Panc1 (cell line): ENCODE results near the gene ABCB1. TPM values are rescaled to one million over a fixed set of nuclear protein-coding genes. Genes with fewer than 3 reads are reported as not detected.

Experiments
- ATAC-seq: fragments of 200-7000 bp; cut with Tn5 transposase; 2 replicates; pipeline ENCODE4 v1.9.1; 2020; ENCODE audit warnings: mild to moderate bottlenecking, moderate library complexity
- BruUV-seq: library from RNA; stranded (reverse); fragments of 400-500 nt; replicated peaks from 2 replicates; lab custom pipeline; 2021; lab: Mats Ljungman, UMichigan
- CTCF ChIA-PET: fragments of 300-600 bp; sonication (Branson Sonifier 250); formaldehyde crosslinking; loops from one replicate; lab custom pipeline; 2022; ENCODE audit warnings: antibody characterized with exemption; lab: Charles Lee
- POLR2A ChIA-PET: fragments of 300-600 bp; sonication (Branson Sonifier 250); formaldehyde crosslinking; loops from one replicate; lab custom pipeline; 2022; ENCODE audit warnings: antibody characterized with exemption; lab: Charles Lee
- DNase-seq: peaks from one replicate; pipeline ENCODE4 v3.0.0-alpha.2; 2010; ENCODE audit warnings: low read depth, low spot score
- H3K27ac ChIP-seq: 2 replicates; pipeline ENCODE4 v1.5.1; 2011; ENCODE audit warnings: mild to moderate bottlenecking, low read length, inconsistent platforms
- H3K27me3 ChIP-seq: fragments of 200-500 bp; sonication (Bioruptor generic); 2 replicates; pipeline ENCODE4 v1.6.0; 2014; ENCODE audit warnings: low read length, inconsistent platforms; ENCODE audit not compliant: control insufficient read depth, insufficient read depth
- H3K36me3 ChIP-seq: fragments of 200-500 bp; sonication (Bioruptor generic); 2 replicates; pipeline ENCODE4 v1.5.1; 2014; ENCODE audit warnings: inconsistent platforms, mild to moderate bottlenecking, low read length, moderate library complexity; ENCODE audit not compliant: control insufficient read depth, insufficient read depth
- H3K4me1 ChIP-seq: 2 replicates; pipeline ENCODE4 v1.5.1; 2011; ENCODE audit warnings: inconsistent platforms, mild to moderate bottlenecking, low read length, moderate library complexity; ENCODE audit not compliant: control insufficient read depth, insufficient read depth
- H3K4me3 ChIP-seq, 2 experiments: 2 replicates each; pipeline ENCODE4 v1.5.1; 2011 to 2012; ENCODE audit warnings: low read depth in 2 of 2, low read length in 2 of 2, mild to moderate bottlenecking in 2 of 2, inconsistent platforms in 1 of 2, moderate library complexity in 1 of 2
- H3K9me3 ChIP-seq: fragments of 200-500 bp; sonication (Bioruptor generic); 2 replicates; pipeline ENCODE4 v1.5.1; 2014; ENCODE audit warnings: low read depth, mild to moderate bottlenecking, inconsistent platforms, low read length, moderate library complexity; ENCODE audit not compliant: control insufficient read depth, insufficient read depth
- CTCF ChIP-seq: fragments of 450-650 bp; IDR thresholded peaks from 2 replicates; pipeline ENCODE4 v1.5.1; 2017; ENCODE audit warnings: mild to moderate bottlenecking
- POLR2AphosphoS5 ChIP-seq: IDR thresholded peaks from 2 replicates; pipeline ENCODE4 v1.6.1; 2012; ENCODE audit warnings: mild to moderate bottlenecking, low read depth, low read length, moderate library complexity
- REST ChIP-seq, 2 experiments: IDR thresholded peaks; 2 replicates each; pipeline ENCODE4 v1.6.1; 2011 to 2012; ENCODE audit warnings: low read depth in 2 of 2, control low read depth in 1 of 2, low read length in 1 of 2, mild to moderate bottlenecking in 1 of 2, moderate library complexity in 1 of 2; ENCODE audit not compliant: insufficient read depth in 1 of 2
- SIN3A ChIP-seq: IDR thresholded peaks from 2 replicates; pipeline ENCODE4 v1.6.1; 2012; ENCODE audit warnings: low read depth, mild to moderate bottlenecking, low read length, moderate library complexity, borderline replicate concordance; ENCODE audit not compliant: insufficient read depth
- TCF7L2 ChIP-seq: IDR thresholded peaks from 2 replicates; pipeline ENCODE4 v1.6.1; 2011; ENCODE audit warnings: mild to moderate bottlenecking, low read depth, low read length, inconsistent platforms
- in situ Hi-C: cut with HindIII; loops from 2 replicates; pipeline ENCODE4 v1.10.0; 2016; ENCODE audit warnings: low sequenced_read_pairs, low pct_unique_long_range_greater_than_20kb
- intact Hi-C: fragments of 100-400 bp; cut with micrococcal nuclease; formaldehyde crosslinking; loops from one replicate; pipeline ENCODE4 v1.10.0; 2022; ENCODE audit not compliant: unreplicated experiment
- total RNA-seq: library from RNA; stranded (reverse); gene quantifications from one replicate; pipeline ENCODE4 v1.2.1, GENCODE V29; 2021; ENCODE audit not compliant: unreplicated experiment

The ABCB1 gene
- total RNA-seq, 1 experiment from 2014 or later, result 0.67 TPM

GRCh38 chr7:87517136-87517815 is 83.4 kb downstream of the ABCB1 start:
- ATAC-seq (no peak), DNase-seq (no peak)
- CTCF ChIA-PET, result no interaction called here

GRCh38 chr7:87513735-87514335 is 86.8 kb downstream of the ABCB1 start:
- ChIA-PET CTCF (no interaction called here), POLR2A (no interaction called here)
- no peaks in the 10 kb centered on the region for H3K36me3 ChIP-seq
- no peaks in the 10 kb centered on the region for H3K27me3 ChIP-seq
- no TSS peak for BruUV-seq
- H3K4me1 ChIP-seq, result no peaks in the 10 kb centered on the region
- H3K27ac ChIP-seq, result no peak overlapping the region
- no peak for DNase-seq
- in situ Hi-C loops (no loop called here), intact Hi-C loops (no loop called here)
- ATAC-seq, result no peak
- H3K9me3 ChIP-seq, result no peaks in the 10 kb centered on the region
- no peak overlapping the region for H3K4me3 ChIP-seq
- TF ChIP-seq CTCF, result no peak
- no peak for TF ChIP-seq TCF7L2
- TF ChIP-seq POLR2AphosphoS5, result no peak
- TF ChIP-seq REST (IDR thresholded peaks at IDR 0.05; ENCODE audit: insufficient read depth in 1 of 2, low read depth in 2 of 2, low read length in 1 of 2), result no peak

More at GRCh38 chr7:87517136-87517815, 83.4 kb downstream of the ABCB1 start:
- Histone ChIP-seq H3K4me3 (no peak overlapping the region), H3K27ac (no peak overlapping the region), H3K36me3 (no peaks in the 10 kb centered on the region), H3K27me3 (no peaks in the 10 kb centered on the region; the same call in 1 of the 2 replicates), H3K4me1 (no peaks in the 10 kb centered on the region), H3K9me3 (no peaks in the 10 kb centered on the region)
- in situ Hi-C loops (no loop called here), intact Hi-C loops (no loop called here)
- TF ChIP-seq REST (IDR thresholded peaks at IDR 0.05; ENCODE audit: insufficient read depth in 1 of 2, low read depth in 2 of 2, low read length in 1 of 2) (no peak), CTCF (no peak), POLR2AphosphoS5 (no peak), TCF7L2 (no peak), SIN3A (no peak)
- BruUV-seq, result no TSS peak
- POLR2A ChIA-PET, result interaction anchor here (0.7 kb wide), 1 partner anchor 364 kb away, joined by 3 read pairs; no protein-coding TSS in a partner anchor
